Astrocyte (in vitro differentiated cells and primary cell): ENCODE results near the gene PSPH. TPM values are rescaled to one million over a fixed set of nuclear protein-coding genes. Genes with fewer than 3 reads are reported as not detected.

Experiments
- DNase-seq: peaks from one replicate; pipeline ENCODE4 v3.0.0-alpha.2; 2010; ENCODE audit warnings: low read depth
- FAIRE-seq: peaks from 2 replicates; lab custom pipeline; 2011; peaks lifted over from hg19 to GRCh38; lab: Jason Lieb, UNC
- H2AFZ ChIP-seq: 2 replicates; pipeline ENCODE4 v1.6.0; 2012; ENCODE audit warnings: low read depth, low read length, inconsistent platforms
- H3K27ac ChIP-seq: 2 replicates; pipeline ENCODE4 v1.5.1; 2011; ENCODE audit warnings: low read depth, low read length, inconsistent platforms
- H3K27me3 ChIP-seq: 2 replicates; pipeline ENCODE4 v1.6.0; 2011; ENCODE audit warnings: low read length, inconsistent platforms; ENCODE audit not compliant: insufficient read depth
- H3K36me3 ChIP-seq: 2 replicates; pipeline ENCODE4 v1.5.1; 2011; ENCODE audit warnings: low read length, inconsistent platforms; ENCODE audit not compliant: insufficient read depth
- H3K4me1 ChIP-seq: 2 replicates; pipeline ENCODE4 v1.5.1; 2011; ENCODE audit warnings: low read length, inconsistent platforms; ENCODE audit not compliant: insufficient read depth
- H3K4me2 ChIP-seq: 2 replicates; pipeline ENCODE4 v1.6.0; 2012; ENCODE audit warnings: low read length, inconsistent platforms
- H3K4me3 ChIP-seq: 2 replicates; pipeline ENCODE4 v1.5.1; 2011; ENCODE audit warnings: low read depth, mild to moderate bottlenecking, low read length, inconsistent platforms; ENCODE audit not compliant: insufficient read depth
- H3K79me2 ChIP-seq: 2 replicates; pipeline ENCODE4 v1.6.0; 2012; ENCODE audit warnings: mild to moderate bottlenecking, low read length, inconsistent platforms; ENCODE audit not compliant: insufficient read depth
- H3K9ac ChIP-seq: 2 replicates; pipeline ENCODE4 v1.6.0; 2012; ENCODE audit warnings: mild to moderate bottlenecking, low read length, inconsistent platforms
- H3K9me3 ChIP-seq: 2 replicates; pipeline ENCODE4 v1.5.1; 2012; ENCODE audit warnings: low read depth, mild to moderate bottlenecking, low read length, inconsistent platforms; ENCODE audit not compliant: insufficient read depth
- H4K20me1 ChIP-seq: 2 replicates; pipeline ENCODE4 v1.6.0; 2012; ENCODE audit warnings: low read length, inconsistent platforms; ENCODE audit not compliant: insufficient read depth
- H3K27ac Mint-ChIP-seq: one replicate; pipeline ENCODE4 v1.8.0; 2021; ENCODE audit warnings: mild to moderate bottlenecking, mixed read lengths; ENCODE audit not compliant: unreplicated experiment
- H3K27me3 Mint-ChIP-seq: one replicate; pipeline ENCODE4 v1.8.0; 2021; ENCODE audit warnings: low read depth, mixed read lengths; ENCODE audit not compliant: unreplicated experiment
- H3K36me3 Mint-ChIP-seq: one replicate; pipeline ENCODE4 v1.8.0; 2021; ENCODE audit warnings: low read depth, mixed read lengths; ENCODE audit not compliant: unreplicated experiment
- H3K4me1 Mint-ChIP-seq: one replicate; pipeline ENCODE4 v1.8.0; 2021; ENCODE audit warnings: low read depth, mixed read lengths; ENCODE audit not compliant: unreplicated experiment
- H3K4me3 Mint-ChIP-seq: one replicate; pipeline ENCODE4 v1.8.0; 2021; ENCODE audit warnings: mild to moderate bottlenecking, moderate library complexity, mixed read lengths; ENCODE audit not compliant: unreplicated experiment
- H3K9me3 Mint-ChIP-seq: one replicate; pipeline ENCODE4 v1.8.0; 2021; ENCODE audit warnings: mild to moderate bottlenecking, mixed read lengths; ENCODE audit not compliant: unreplicated experiment
- CTCF ChIP-seq: IDR thresholded peaks from 2 replicates; pipeline ENCODE4 v1.5.1; 2011; ENCODE audit warnings: low read depth, mild to moderate bottlenecking, inconsistent platforms, low read length, moderate library complexity; ENCODE audit not compliant: insufficient read depth
- EZH2 ChIP-seq: IDR thresholded peaks from 2 replicates; pipeline ENCODE4 v1.6.1; 2012; ENCODE audit warnings: mild to moderate bottlenecking, low read length, inconsistent platforms; ENCODE audit not compliant: insufficient read depth
- total RNA-seq: library from RNA; stranded (reverse); gene quantifications from 2 replicates; pipeline ENCODE4 v1.2.1, GENCODE V29; 2021

Gene PSPH
- total RNA-seq, 1 donor from 2014 or later: 72.7 TPM

GRCh38 chr7:55970561-55970960 lies 80.7 kb downstream of the PSPH start:
- Mint-ChIP-seq H3K4me1 (peaks cover 8% of the 10 kb centered on the region), H3K27ac (no peak overlapping the region), H3K4me3 (no peak overlapping the region), H3K36me3 (peaks cover 14% of the 10 kb centered on the region), H3K9me3 (no peaks in the 10 kb centered on the region), H3K27me3 (no peaks in the 10 kb centered on the region)
- no peak overlapping the region for H3K9ac ChIP-seq
- FAIRE-seq: no peak
- H3K36me3 ChIP-seq: no peaks in the 10 kb centered on the region
- H2AFZ ChIP-seq: no peak overlapping the region
- DNase-seq: no peak
- no peak overlapping the region for H3K4me3 ChIP-seq
- H4K20me1 ChIP-seq: peaks cover 55% of the 10 kb centered on the region
- H3K9me3 ChIP-seq: no peaks in the 10 kb centered on the region
- H3K27ac ChIP-seq: no peak overlapping the region
- H3K4me2 ChIP-seq: no peak overlapping the region
- H3K27me3 ChIP-seq: no peaks in the 10 kb centered on the region
- H3K4me1 ChIP-seq: peaks cover 6% of the 10 kb centered on the region
- H3K79me2 ChIP-seq: peaks cover 90% of the 10 kb centered on the region
- no peak for TF ChIP-seq EZH2
- TF ChIP-seq CTCF: no peak

GRCh38 chr7:55969391-55969790 lies 81.9 kb downstream of the PSPH start:
- FAIRE-seq: no peak
- no peak for DNase-seq
- Histone ChIP-seq H3K27me3 (no peaks in the 10 kb centered on the region), H3K79me2 (peaks cover 88% of the 10 kb centered on the region), H3K9ac (no peak overlapping the region), H3K4me2 (no peak overlapping the region), H3K4me3 (no peak overlapping the region), H3K27ac (no peak overlapping the region), H3K36me3 (no peaks in the 10 kb centered on the region), H4K20me1 (peaks cover 47% of the 10 kb centered on the region), H2AFZ (no peak overlapping the region), H3K9me3 (no peaks in the 10 kb centered on the region), H3K4me1 (peaks cover 7% of the 10 kb centered on the region)
- Mint-ChIP-seq H3K36me3 (peaks cover 14% of the 10 kb centered on the region), H3K9me3 (no peaks in the 10 kb centered on the region), H3K27me3 (no peaks in the 10 kb centered on the region), H3K4me3 (no peak overlapping the region), H3K27ac (no peak overlapping the region), H3K4me1 (peaks cover 8% of the 10 kb centered on the region)
- no peak for TF ChIP-seq CTCF
- no peak for TF ChIP-seq EZH2

GRCh38 chr7:55966851-55967250 lies 84.4 kb downstream of the PSPH start:
- FAIRE-seq (no peak), DNase-seq (no peak)
- TF ChIP-seq EZH2 (no peak), CTCF (no peak)
- H3K4me3 Mint-ChIP-seq: peak overlapping the region; percentile 58
- no peaks in the 10 kb centered on the region for H3K9me3 Mint-ChIP-seq
- H3K36me3 Mint-ChIP-seq: peaks cover 14% of the 10 kb centered on the region
- peaks cover 7% of the 10 kb centered on the region for H3K27me3 Mint-ChIP-seq
- Histone ChIP-seq H4K20me1 (peaks cover 33% of the 10 kb centered on the region), H3K9me3 (no peaks in the 10 kb centered on the region), H3K79me2 (peaks cover 70% of the 10 kb centered on the region), H3K27me3 (no peaks in the 10 kb centered on the region), H3K4me3 (no peak overlapping the region), H3K27ac (no peak overlapping the region), H3K9ac (no peak overlapping the region), H3K4me2 (no peak overlapping the region), H3K4me1 (peaks cover 7% of the 10 kb centered on the region), H3K36me3 (no peaks in the 10 kb centered on the region), H2AFZ (no peak overlapping the region)
- peaks cover 11% of the 10 kb centered on the region for H3K4me1 Mint-ChIP-seq
- peak overlapping the region; percentile 4 for H3K27ac Mint-ChIP-seq
